HG03571 (cell line): ENCODE results near the gene SPSB1.

Experiments used
- ATAC-seq: cut with Tn5 transposase; IDR thresholded peaks from one replicate; pipeline ENCODE4 v1.9.1; 2021; ENCODE audit not compliant: unreplicated experiment

The SPSB1 gene

GRCh38 chr1:9258629-9259028 lies 34.1 kb upstream of the SPSB1 start:
- no peak for ATAC-seq

- no peak for ATAC-seq
Measured at GRCh38 chr1:9260059-9260766, 32.5 kb upstream of the SPSB1 start.

- ATAC-seq: no peak
Measured at GRCh38 chr1:9261496-9261895, 31.2 kb upstream of the SPSB1 start.

GRCh38 chr1:9262096-9262986 lies 30.4 kb upstream of the SPSB1 start:
- ATAC-seq: no peak

GRCh38 chr1:9263276-9263855 lies 29.3 kb upstream of the SPSB1 start:
- ATAC-seq: no peak

GRCh38 chr1:9263984-9264872 lies 28.5 kb upstream of the SPSB1 start:
- no peak for ATAC-seq

GRCh38 chr1:9265037-9265436 lies 27.7 kb upstream of the SPSB1 start:
- ATAC-seq: no peak

- ATAC-seq: no peak
Measured at GRCh38 chr1:9265968-9266367, 26.7 kb upstream of the SPSB1 start.

GRCh38 chr1:9267352-9267686 lies 25.4 kb upstream of the SPSB1 start:
- no peak for ATAC-seq

GRCh38 chr1:9267827-9268581 lies 24.7 kb upstream of the SPSB1 start:
- no peak for ATAC-seq

- no peak for ATAC-seq
Measured at GRCh38 chr1:9269078-9269501, 23.6 kb upstream of the SPSB1 start.

GRCh38 chr1:9269721-9270120 lies 23.0 kb upstream of the SPSB1 start:
- ATAC-seq: no peak

- ATAC-seq: no peak
Measured at GRCh38 chr1:9270290-9270883, 22.3 kb upstream of the SPSB1 start.

- ATAC-seq: no peak
Measured at GRCh38 chr1:9271283-9271682, 21.4 kb upstream of the SPSB1 start.

- no peak for ATAC-seq
Measured at GRCh38 chr1:9271861-9272595, 20.7 kb upstream of the SPSB1 start.

- ATAC-seq: no peak
Measured at GRCh38 chr1:9273177-9273576, 19.5 kb upstream of the SPSB1 start.

GRCh38 chr1:9275161-9275560 lies 17.5 kb upstream of the SPSB1 start:
- no peak for ATAC-seq

GRCh38 chr1:9275567-9276034 lies 17.1 kb upstream of the SPSB1 start:
- ATAC-seq: no peak

GRCh38 chr1:9278116-9278515 lies 14.6 kb upstream of the SPSB1 start:
- no peak for ATAC-seq
